H9 (cell line): Measurements from ENCODE around the gene ZBTB38. TPM values are rescaled to one million over a fixed set of nuclear protein-coding genes. Genes with fewer than 3 reads are reported as not detected.

ENCODE experiments used
- DNase-seq: peaks from one replicate; pipeline ENCODE4 v3.0.0-alpha.2; 2017
- H2AFZ ChIP-seq: one replicate; pipeline ENCODE4 v1.6.1; 2013; ENCODE audit warnings: mild to moderate bottlenecking, low read length, control low read depth, moderate library complexity
- H2AK5ac ChIP-seq: 2 replicates; pipeline ENCODE4 v1.6.1; 2013; ENCODE audit warnings: low read length, control low read depth, mixed read lengths; ENCODE audit not compliant: insufficient read length
- H2BK120ac ChIP-seq: one replicate; pipeline ENCODE4 v1.6.1; 2013; ENCODE audit warnings: low read depth, mild to moderate bottlenecking, low read length, control low read depth, inconsistent platforms; ENCODE audit not compliant: poor library complexity, severe bottlenecking
- H2BK12ac ChIP-seq: 2 replicates; pipeline ENCODE4 v1.6.1; 2013; ENCODE audit warnings: low read length, control low read depth, mixed read lengths, low read depth; ENCODE audit not compliant: insufficient read length
- H2BK15ac ChIP-seq: 2 replicates; pipeline ENCODE4 v1.6.1; 2013; ENCODE audit warnings: low read depth, low read length, control low read depth
- H2BK20ac ChIP-seq: one replicate; pipeline ENCODE4 v1.6.1; 2013; ENCODE audit warnings: low read depth, mild to moderate bottlenecking, low read length, control low read depth, inconsistent platforms; ENCODE audit not compliant: poor library complexity, severe bottlenecking
- H2BK5ac ChIP-seq: 2 replicates; pipeline ENCODE4 v1.6.1; 2013; ENCODE audit warnings: low read length, control low read depth, mixed read lengths; ENCODE audit not compliant: insufficient read length
- H3K14ac ChIP-seq: 2 replicates; pipeline ENCODE4 v1.6.1; 2013; ENCODE audit warnings: low read length, control low read depth; ENCODE audit not compliant: insufficient read depth
- H3K18ac ChIP-seq: 2 replicates; pipeline ENCODE4 v1.6.1; 2013; ENCODE audit warnings: low read depth, mild to moderate bottlenecking, mixed read lengths, low read length, control low read depth; ENCODE audit not compliant: insufficient read length
- H3K23ac ChIP-seq: 2 replicates; pipeline ENCODE4 v1.6.1; 2013; ENCODE audit warnings: low read length, control low read depth, mixed read lengths, low read depth; ENCODE audit not compliant: insufficient read length
- H3K23me2 ChIP-seq: 2 replicates; pipeline ENCODE4 v1.6.1; 2013; ENCODE audit warnings: low read depth, mild to moderate bottlenecking, mixed read lengths, low read length, control low read depth; ENCODE audit not compliant: insufficient read length, poor library complexity, severe bottlenecking
- H3K27ac ChIP-seq: 2 replicates; pipeline ENCODE4 v1.5.1; 2013; ENCODE audit warnings: low read length, control low read depth, mixed read lengths, low read depth; ENCODE audit not compliant: insufficient read length
- H3K27me3 ChIP-seq: 2 replicates; pipeline ENCODE4 v1.6.1; 2013; ENCODE audit warnings: low read length, control low read depth, inconsistent platforms; ENCODE audit not compliant: insufficient read depth
- H3K4ac ChIP-seq: 2 replicates; pipeline ENCODE4 v1.6.1; 2013; ENCODE audit warnings: low read depth, mild to moderate bottlenecking, control low read depth, inconsistent platforms, low read length, moderate library complexity
- H3K4me1 ChIP-seq: 2 replicates; pipeline ENCODE4 v1.6.1; 2013; ENCODE audit warnings: low read length, control low read depth, inconsistent platforms; ENCODE audit not compliant: insufficient read depth
- H3K4me2 ChIP-seq: 2 replicates; pipeline ENCODE4 v1.6.1; 2013; ENCODE audit warnings: low read length, control low read depth, mixed read lengths; ENCODE audit not compliant: insufficient read length, insufficient read depth
- H3K56ac ChIP-seq: 2 replicates; pipeline ENCODE4 v1.6.1; 2013; ENCODE audit warnings: low read depth, mild to moderate bottlenecking, mixed read lengths, low read length, control low read depth; ENCODE audit not compliant: insufficient read length
- H3K79me1 ChIP-seq: 2 replicates; pipeline ENCODE4 v1.6.1; 2013; ENCODE audit warnings: low read depth, mild to moderate bottlenecking, moderate library complexity, low read length, control low read depth, inconsistent platforms; ENCODE audit not compliant: insufficient read depth, poor library complexity, severe bottlenecking
- H3K79me2 ChIP-seq: 2 replicates; pipeline ENCODE4 v1.6.1; 2013; ENCODE audit warnings: low read length, control low read depth, inconsistent platforms; ENCODE audit not compliant: insufficient read depth
- H3K9ac ChIP-seq: 2 replicates; pipeline ENCODE4 v1.6.1; 2013; ENCODE audit warnings: low read length, control low read depth, mixed read lengths; ENCODE audit not compliant: insufficient read length; ENCODE audit errors: extremely low read depth
- H3K9me3 ChIP-seq: one replicate; pipeline ENCODE4 v1.6.1; 2013; ENCODE audit warnings: low read depth, low read length, inconsistent platforms; ENCODE audit not compliant: control insufficient read depth
- H3T11ph ChIP-seq: one replicate; pipeline ENCODE4 v1.6.1; 2013; ENCODE audit warnings: mild to moderate bottlenecking, low read length, control low read depth, inconsistent platforms
- H4K20me1 ChIP-seq: one replicate; pipeline ENCODE4 v1.6.1; 2013; ENCODE audit not compliant: control insufficient read depth, insufficient read length, insufficient read depth
- H4K5ac ChIP-seq: 2 replicates; pipeline ENCODE4 v1.6.1; 2013; ENCODE audit warnings: low read depth, mild to moderate bottlenecking, mixed read lengths, low read length, control low read depth; ENCODE audit not compliant: insufficient read length
- H4K8ac ChIP-seq: replicated peaks from 2 replicates; pipeline ENCODE4 v1.6.1; 2013; ENCODE audit warnings: low read length, control low read depth, mixed read lengths, low read depth; ENCODE audit not compliant: insufficient read length
- H4K91ac ChIP-seq: 2 replicates; pipeline ENCODE4 v1.6.1; 2013; ENCODE audit warnings: low read depth, mild to moderate bottlenecking, moderate library complexity, mixed read lengths, low read length, control low read depth; ENCODE audit not compliant: insufficient read length
- H3K27ac Mint-ChIP-seq, 3 experiments: 2 replicates in 2 of 3; 3 replicates in 1 of 3; pipeline ENCODE4 v1.8.0; 2020 to 2021; ENCODE audit warnings: mixed read lengths in 3 of 3, mild to moderate bottlenecking in 1 of 3, moderate library complexity in 1 of 3
- H3K27me3 Mint-ChIP-seq: 2 replicates; pipeline ENCODE4 v1.8.0; 2021; ENCODE audit warnings: low read depth, mild to moderate bottlenecking, moderate library complexity, mixed read lengths
- H3K36me3 Mint-ChIP-seq, 3 experiments: 2 replicates in 2 of 3; 3 replicates in 1 of 3; pipeline ENCODE4 v1.8.0; 2020 to 2021; ENCODE audit warnings: low read depth in 3 of 3, mixed read lengths in 3 of 3; ENCODE audit not compliant: insufficient read depth in 1 of 3
- H3K4me1 Mint-ChIP-seq, 2 experiments: 2 replicates each; pipeline ENCODE4 v1.8.0; 2020; ENCODE audit warnings: mixed read lengths in 2 of 2
- H3K4me3 Mint-ChIP-seq, 2 experiments: 2 replicates in 1 of 2; 3 replicates in 1 of 2; pipeline ENCODE4 v1.8.0; 2020 to 2021; ENCODE audit warnings: mild to moderate bottlenecking in 2 of 2, mixed read lengths in 2 of 2, moderate library complexity in 1 of 2
- H3K9me3 Mint-ChIP-seq, 2 experiments: 2 replicates in 1 of 2; 3 replicates in 1 of 2; pipeline ENCODE4 v1.8.0; 2020; ENCODE audit warnings: mild to moderate bottlenecking in 2 of 2, mixed read lengths in 2 of 2, moderate library complexity in 1 of 2
- CTCF ChIP-seq: fragments of 200-600 bp; sonication (generic); conservative IDR thresholded peaks from 3 replicates; pipeline ENCODE4 v1.8.0; 2021; ENCODE audit warnings: antibody characterized with exemption, mild to moderate bottlenecking
- WGBS: extraction: QIAGEN DNeasy Blood & Tissue Kit; methylation state at CpG from one replicate; pipeline ENCODE4 v1.1.7; 2013; ENCODE audit warnings: missing lambda C conversion rate, low lambda C conversion rate, mixed read lengths; ENCODE audit not compliant: insufficient read length; ENCODE audit errors: extremely low coverage; 5-methylcytosine and 5-hydroxymethylcytosine counted together
- total RNA-seq: library from RNA; stranded (reverse); gene quantifications from 2 replicates; pipeline ENCODE4 v1.2.1, GENCODE V29; 2021

ZBTB38 gene
- total RNA-seq, 1 experiment from 2014 or later: 14.6 TPM

- WGBS: 100% methylated on average over 1 of the region's 5 CpGs
- Mint-ChIP-seq H3K4me3 (no peak overlapping the region), H3K27me3 (peaks cover 17% of the 10 kb centered on the region), H3K27ac (peak overlapping the region in 1 of 3 experiments; percentile 29; a peak in 1 of 7 replicates), H3K9me3 (peaks cover 12% of the 10 kb centered on the region in 2 experiments), H3K4me1 (peaks cover 28 to 30% of the 10 kb centered on the region in 2 experiments), H3K36me3 (peaks cover 2 to 24% (median 11%) of the 10 kb centered on the region in 3 experiments; a peak in 6 of 7 replicates)
- Histone ChIP-seq H2BK15ac (no peak overlapping the region), H3K4me1 (0 out of 2 replicates have a peak, but pooled peaks cover 2% of the 10 kb centered on the region), H2BK5ac (no peak overlapping the region), H4K8ac (no peak overlapping the region), H2BK12ac (no peak overlapping the region), H3K23ac (no peak overlapping the region), H3K56ac (no peak overlapping the region), H3K14ac (no peak overlapping the region), H3K27ac (no peak overlapping the region), H2AFZ (no peak overlapping the region), H3K23me2 (no peaks in the 10 kb centered on the region), H3K4ac (no peak overlapping the region), H3K79me1 (no peaks in the 10 kb centered on the region), H3K9ac (no peak overlapping the region), H3K27me3 (no peaks in the 10 kb centered on the region; the same call in 1 of the 2 replicates), H3K9me3 (peaks cover 5% of the 10 kb centered on the region), H3K18ac (no peak overlapping the region), H2BK120ac (no peak overlapping the region), H4K20me1 (no peaks in the 10 kb centered on the region), H3K79me2 (no peaks in the 10 kb centered on the region), H4K5ac (no peak overlapping the region), H3K4me2 (no peak overlapping the region), H2AK5ac (no peak overlapping the region), H3T11ph (no peak overlapping the region), H2BK20ac (no peak overlapping the region), H4K91ac (no peak overlapping the region)
- no peak for TF ChIP-seq CTCF
- no peak for DNase-seq
These were observed 32.0 kb downstream of the ZBTB38 start for GRCh38 chr3:141400073-141400971.
